ENCODE measurements around the gene SLC38A3.

DNA sequence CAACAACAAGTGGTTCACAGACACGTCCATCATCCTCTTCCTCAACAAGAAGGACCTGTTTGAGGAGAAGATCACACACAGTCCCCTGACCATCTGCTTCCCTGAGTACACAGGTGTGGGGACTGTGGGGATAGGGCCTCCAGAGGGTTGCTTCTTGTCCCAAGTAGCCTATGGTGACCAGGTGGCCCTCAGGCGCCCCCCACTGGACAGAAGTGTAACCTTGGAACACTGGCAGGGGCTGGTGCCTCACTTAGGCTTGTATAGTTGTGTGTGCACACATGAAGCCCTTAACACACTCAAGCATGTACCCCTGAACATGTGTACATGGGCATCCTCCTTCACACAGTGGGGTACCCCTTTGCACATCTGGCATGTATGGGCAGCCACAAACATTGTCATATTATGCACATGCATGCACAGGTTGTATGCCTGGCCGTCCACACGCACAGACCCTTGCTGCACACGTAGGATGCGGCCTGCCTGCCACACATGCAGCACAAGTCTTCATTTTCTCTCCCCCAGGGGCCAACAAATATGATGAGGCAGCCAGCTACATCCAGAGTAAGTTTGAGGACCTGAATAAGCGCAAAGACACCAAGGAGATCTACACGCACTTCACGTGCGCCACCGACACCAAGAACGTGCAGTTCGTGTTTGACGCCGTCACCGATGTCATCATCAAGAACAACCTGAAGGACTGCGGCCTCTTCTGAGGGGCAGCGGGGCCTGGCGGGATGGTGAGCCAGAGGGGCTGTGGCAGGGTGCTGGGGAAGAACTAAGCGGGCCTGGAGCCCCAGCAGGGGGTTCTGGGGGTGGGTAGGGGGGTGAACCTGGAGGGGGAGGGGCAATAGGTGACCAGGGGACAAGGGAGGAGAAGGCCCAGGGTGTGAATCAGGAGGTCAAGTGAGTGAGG lies 52.2 kb downstream of the SLC38A3 start:
- TF ChIP-seq CTCF (IDR thresholded peaks at IDR 0.05) (peak in 5 of 6 experiments; percentile 30 to 61 (median 39)), POLR2A (IDR thresholded peaks at IDR 0.05) (no peak)

All from esophagus squamous epithelium (tissue), 4 donors.